HEK293 (cell line): ENCODE data around the gene ST7.

Source experiments
- CTCF ChIA-PET: fragments of 350-600 bp; formaldehyde crosslinking; extraction: SDS; loops from one replicate; lab custom pipeline; 2021; ENCODE audit warnings: antibody characterized with exemption; lab: Yijun Ruan, JAX
- POLR2A ChIA-PET: fragments of 300-600 bp; formaldehyde crosslinking; extraction: SDS; loops from one replicate; lab custom pipeline; 2020; ENCODE audit warnings: antibody characterized with exemption, inconsistent platforms; lab: Yijun Ruan, JAX
- H3K27ac ChIP-seq: fragments of 200-500 bp; sonication (Bioruptor generic); 2 replicates; pipeline ENCODE4 v1.5.1; 2014; ENCODE audit warnings: low read depth, low read length, control low read depth, inconsistent platforms; ENCODE audit errors: extremely low read depth
- H3K36me3 ChIP-seq, 2 experiments: fragments of 200-500 bp in 1 of 2; sonication (Bioruptor generic) in 1 of 2; 1 replicate in 1 of 2; 2 replicates in 1 of 2; pipeline ENCODE4 v1.5.1; 2014 to 2017; ENCODE audit warnings: inconsistent platforms in 2 of 2, low read length in 2 of 2; ENCODE audit not compliant: control insufficient read depth in 2 of 2, insufficient read depth in 1 of 2
- H3K4me1 ChIP-seq: fragments of 200-500 bp; sonication (Bioruptor generic); 2 replicates; pipeline ENCODE4 v1.5.1; 2014; ENCODE audit warnings: mild to moderate bottlenecking, low read length, inconsistent platforms; ENCODE audit not compliant: control insufficient read depth, insufficient read depth
- H3K4me3 ChIP-seq: 2 replicates; pipeline ENCODE4 v1.5.1; 2011; ENCODE audit warnings: low read depth, mild to moderate bottlenecking, control low read depth, low read length, moderate library complexity
- H3K9me3 ChIP-seq: fragments of 200-500 bp; sonication (Bioruptor generic); 2 replicates; pipeline ENCODE4 v1.5.1; 2014; ENCODE audit warnings: low read depth, low read length, inconsistent platforms; ENCODE audit not compliant: control insufficient read depth, insufficient read depth
- EGR2 ChIP-seq: fragments of 450-650 bp; formaldehyde crosslinking; IDR thresholded peaks from 2 replicates; pipeline ENCODE4 v1.5.1; 2016; ENCODE audit warnings: low read depth, missing biosample characterization, missing genetic modification characterization
- GLIS2 ChIP-seq: fragments of 450-650 bp; formaldehyde crosslinking; IDR thresholded peaks from 2 replicates; pipeline ENCODE4 v1.5.1; 2016; ENCODE audit warnings: missing biosample characterization, missing genetic modification characterization
- KLF10 ChIP-seq: fragments of 450-650 bp; IDR thresholded peaks from 2 replicates; pipeline ENCODE4 v1.5.1; 2018; ENCODE audit warnings: missing biosample characterization, mild to moderate bottlenecking, missing genetic modification characterization
- KLF7 ChIP-seq: fragments of 450-650 bp; formaldehyde crosslinking; IDR thresholded peaks from 2 replicates; pipeline ENCODE4 v1.5.1; 2016; ENCODE audit warnings: missing biosample characterization, missing genetic modification characterization, borderline replicate concordance
- MEIS1 ChIP-seq: sonication (generic); formaldehyde crosslinking; IDR thresholded peaks from 2 replicates; pipeline ENCODE4 v1.8.1; 2022; ENCODE audit warnings: missing genetic modification reagents, mild to moderate bottlenecking, borderline replicate concordance
- SCRT1 ChIP-seq: fragments of 450-650 bp; formaldehyde crosslinking; IDR thresholded peaks from 2 replicates; pipeline ENCODE4 v1.5.1; 2016; ENCODE audit warnings: missing biosample characterization, missing genetic modification characterization, borderline replicate concordance
- SP7 ChIP-seq: fragments of 450-650 bp; formaldehyde crosslinking; IDR thresholded peaks from 2 replicates; pipeline ENCODE4 v1.5.1; 2016; ENCODE audit warnings: missing biosample characterization, missing genetic modification characterization
- TRIM28 ChIP-seq: IDR thresholded peaks from 2 replicates; pipeline ENCODE4 v1.6.1; 2011; ENCODE audit warnings: low read length, control low read depth, borderline replicate concordance
- YY2 ChIP-seq: fragments of 450-650 bp; formaldehyde crosslinking; IDR thresholded peaks from 2 replicates; pipeline ENCODE4 v1.5.1; 2016; ENCODE audit warnings: missing biosample characterization, missing genetic modification characterization
- ZBTB20 ChIP-seq: fragments of 450-650 bp; formaldehyde crosslinking; IDR thresholded peaks from 2 replicates; pipeline ENCODE4 v1.5.1; 2016; ENCODE audit warnings: missing biosample characterization, missing genetic modification characterization
- ZBTB21 ChIP-seq: fragments of 450-650 bp; formaldehyde crosslinking; IDR thresholded peaks from 2 replicates; pipeline ENCODE4 v1.5.1; 2017; ENCODE audit warnings: missing biosample characterization, missing genetic modification characterization
- ZNF121 ChIP-seq: fragments of 450-650 bp; formaldehyde crosslinking; IDR thresholded peaks from 2 replicates; pipeline ENCODE4 v1.5.1; 2016; ENCODE audit warnings: missing biosample characterization, missing genetic modification characterization
- ZNF155 ChIP-seq: fragments of 450-650 bp; formaldehyde crosslinking; IDR thresholded peaks from 2 replicates; pipeline ENCODE4 v1.5.1; 2016; ENCODE audit warnings: missing biosample characterization, missing genetic modification characterization
- ZNF157 ChIP-seq: fragments of 450-650 bp; formaldehyde crosslinking; IDR thresholded peaks from 2 replicates; pipeline ENCODE4 v1.5.1; 2016; ENCODE audit warnings: missing biosample characterization, missing genetic modification characterization
- ZNF2 ChIP-seq: fragments of 450-650 bp; formaldehyde crosslinking; IDR thresholded peaks from 2 replicates; pipeline ENCODE4 v1.5.1; 2016; ENCODE audit warnings: missing biosample characterization, missing genetic modification characterization
- ZNF239 ChIP-seq: fragments of 450-650 bp; formaldehyde crosslinking; IDR thresholded peaks from 2 replicates; pipeline ENCODE4 v1.5.1; 2016; ENCODE audit warnings: missing biosample characterization, missing genetic modification characterization
- ZNF302 ChIP-seq: fragments of 450-650 bp; formaldehyde crosslinking; IDR thresholded peaks from 2 replicates; pipeline ENCODE4 v1.5.1; 2016; ENCODE audit warnings: missing biosample characterization, missing genetic modification characterization, low read depth
- ZNF335 ChIP-seq: fragments of 450-650 bp; formaldehyde crosslinking; conservative IDR thresholded peaks from 2 replicates; pipeline ENCODE4 v1.5.1; 2016; ENCODE audit warnings: missing biosample characterization, missing genetic modification characterization
- ZNF354C ChIP-seq: fragments of 450-650 bp; formaldehyde crosslinking; IDR thresholded peaks from 2 replicates; pipeline ENCODE4 v1.5.1; 2016; ENCODE audit warnings: missing biosample characterization, missing genetic modification characterization, low read depth, borderline replicate concordance
- ZNF629 ChIP-seq: fragments of 450-650 bp; formaldehyde crosslinking; IDR thresholded peaks from 2 replicates; pipeline ENCODE4 v1.5.1; 2017; ENCODE audit warnings: missing biosample characterization, missing genetic modification characterization
- ZNF701 ChIP-seq: fragments of 450-650 bp; formaldehyde crosslinking; IDR thresholded peaks from 2 replicates; pipeline ENCODE4 v1.5.1; 2016; ENCODE audit warnings: missing biosample characterization, missing genetic modification characterization
- ZNF76 ChIP-seq: fragments of 450-650 bp; formaldehyde crosslinking; IDR thresholded peaks from 2 replicates; pipeline ENCODE4; 2016; ENCODE audit warnings: low read depth, missing biosample characterization, missing genetic modification characterization, borderline replicate concordance
- ZSCAN23 ChIP-seq: fragments of 450-650 bp; formaldehyde crosslinking; IDR thresholded peaks from 2 replicates; pipeline ENCODE4 v1.5.1; 2016; ENCODE audit warnings: missing biosample characterization, missing genetic modification characterization
- TF ChIP-seq, protein P1 (sequence below): fragments of 450-650 bp; formaldehyde crosslinking; IDR thresholded peaks from 2 replicates; pipeline ENCODE4 v1.5.1; 2017; ENCODE audit warnings: missing biosample characterization, mild to moderate bottlenecking, missing genetic modification characterization, moderate library complexity
- TF ChIP-seq, protein P2 (sequence below): fragments of 450-650 bp; formaldehyde crosslinking; IDR thresholded peaks from 2 replicates; pipeline ENCODE4 v1.5.1; 2016; ENCODE audit warnings: missing biosample characterization, missing genetic modification characterization
- TF ChIP-seq, protein P3 (sequence below): fragments of 450-650 bp; formaldehyde crosslinking; IDR thresholded peaks from 2 replicates; pipeline ENCODE4 v1.5.1; 2016; ENCODE audit warnings: missing biosample characterization, missing genetic modification characterization
- TF ChIP-seq, protein P4 (sequence below): fragments of 450-650 bp; formaldehyde crosslinking; IDR thresholded peaks from 2 replicates; pipeline ENCODE4 v1.5.1; 2016; ENCODE audit warnings: missing biosample characterization, missing genetic modification characterization

Gene ST7

GRCh38 chr7:117014673-117015133 lies 61.4 kb downstream of the ST7 start (continued):
- TF ChIP-seq GLIS2: no peak
- TF ChIP-seq ZNF155 (tag by site-specific recombination): no peak
- TF ChIP-seq, protein P1, sequence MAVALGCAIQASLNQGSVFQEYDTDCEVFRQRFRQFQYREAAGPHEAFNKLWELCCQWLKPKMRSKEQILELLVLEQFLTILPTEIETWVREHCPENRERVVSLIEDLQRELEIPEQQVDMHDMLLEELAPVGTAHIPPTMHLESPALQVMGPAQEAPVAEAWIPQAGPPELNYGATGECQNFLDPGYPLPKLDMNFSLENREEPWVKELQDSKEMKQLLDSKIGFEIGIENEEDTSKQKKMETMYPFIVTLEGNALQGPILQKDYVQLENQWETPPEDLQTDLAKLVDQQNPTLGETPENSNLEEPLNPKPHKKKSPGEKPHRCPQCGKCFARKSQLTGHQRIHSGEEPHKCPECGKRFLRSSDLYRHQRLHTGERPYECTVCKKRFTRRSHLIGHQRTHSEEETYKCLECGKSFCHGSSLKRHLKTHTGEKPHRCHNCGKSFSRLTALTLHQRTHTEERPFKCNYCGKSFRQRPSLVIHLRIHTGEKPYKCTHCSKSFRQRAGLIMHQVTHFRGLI (tag by site-specific recombination): peak; percentile 89
- TF ChIP-seq ZSCAN23 (tag by site-specific recombination): no peak
- no peak for TF ChIP-seq ZBTB20 (tag by site-specific recombination)
- no peak for TF ChIP-seq ZNF302 (tag by site-specific recombination)
- TF ChIP-seq ZNF629 (tag by site-specific recombination): no peak

GRCh38 chr7:117015258-117016184 lies 62.2 kb downstream of the ST7 start:
- no peaks in the 10 kb centered on the region for H3K9me3 ChIP-seq
- POLR2A ChIA-PET: no interaction called here
- TF ChIP-seq EGR2 (tag by site-specific recombination): peak; percentile 77
- TF ChIP-seq, protein P2, sequence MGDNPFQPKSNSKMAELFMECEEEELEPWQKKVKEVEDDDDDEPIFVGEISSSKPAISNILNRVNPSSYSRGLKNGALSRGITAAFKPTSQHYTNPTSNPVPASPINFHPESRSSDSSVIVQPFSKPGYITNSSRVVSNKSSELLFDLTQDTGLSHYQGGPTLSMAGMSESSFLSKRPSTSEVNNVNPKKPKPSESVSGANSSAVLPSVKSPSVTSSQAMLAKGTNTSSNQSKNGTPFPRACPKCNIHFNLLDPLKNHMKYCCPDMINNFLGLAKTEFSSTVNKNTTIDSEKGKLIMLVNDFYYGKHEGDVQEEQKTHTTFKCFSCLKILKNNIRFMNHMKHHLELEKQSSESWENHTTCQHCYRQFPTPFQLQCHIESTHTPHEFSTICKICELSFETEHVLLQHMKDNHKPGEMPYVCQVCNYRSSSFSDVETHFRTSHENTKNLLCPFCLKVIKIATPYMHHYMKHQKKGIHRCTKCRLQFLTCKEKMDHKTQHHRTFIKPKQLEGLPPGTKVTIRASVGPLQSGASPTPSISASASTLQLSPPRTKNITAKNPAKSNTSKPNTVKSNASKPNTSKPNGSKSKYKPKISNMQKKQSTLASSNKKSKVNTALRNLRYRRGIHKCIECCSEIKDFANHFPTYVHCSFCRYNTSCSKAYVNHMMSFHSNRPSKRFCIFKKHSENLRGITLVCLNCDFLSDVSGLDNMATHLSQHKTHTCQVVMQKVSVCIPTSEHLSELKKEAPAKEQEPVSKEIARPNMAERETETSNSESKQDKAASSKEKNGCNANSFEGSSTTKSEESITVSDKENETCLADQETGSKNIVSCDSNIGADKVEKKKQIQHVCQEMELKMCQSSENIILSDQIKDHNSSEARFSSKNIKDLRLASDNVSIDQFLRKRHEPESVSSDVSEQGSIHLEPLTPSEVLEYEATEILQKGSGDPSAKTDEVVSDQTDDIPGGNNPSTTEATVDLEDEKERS (tag by site-specific recombination): no peak
- TF ChIP-seq TRIM28: no peak
- TF ChIP-seq, protein P3, sequence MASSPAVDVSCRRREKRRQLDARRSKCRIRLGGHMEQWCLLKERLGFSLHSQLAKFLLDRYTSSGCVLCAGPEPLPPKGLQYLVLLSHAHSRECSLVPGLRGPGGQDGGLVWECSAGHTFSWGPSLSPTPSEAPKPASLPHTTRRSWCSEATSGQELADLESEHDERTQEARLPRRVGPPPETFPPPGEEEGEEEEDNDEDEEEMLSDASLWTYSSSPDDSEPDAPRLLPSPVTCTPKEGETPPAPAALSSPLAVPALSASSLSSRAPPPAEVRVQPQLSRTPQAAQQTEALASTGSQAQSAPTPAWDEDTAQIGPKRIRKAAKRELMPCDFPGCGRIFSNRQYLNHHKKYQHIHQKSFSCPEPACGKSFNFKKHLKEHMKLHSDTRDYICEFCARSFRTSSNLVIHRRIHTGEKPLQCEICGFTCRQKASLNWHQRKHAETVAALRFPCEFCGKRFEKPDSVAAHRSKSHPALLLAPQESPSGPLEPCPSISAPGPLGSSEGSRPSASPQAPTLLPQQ (tag by site-specific recombination): no peak
- no peak for TF ChIP-seq GLIS2
- no peak for TF ChIP-seq ZNF121 (tag by site-specific recombination)
- TF ChIP-seq SCRT1: no peak
- TF ChIP-seq KLF7 (tag by site-specific recombination): no peak
- TF ChIP-seq ZNF629 (tag by site-specific recombination): no peak
- no peak for TF ChIP-seq YY2 (tag by site-specific recombination)
- TF ChIP-seq ZNF76 (tag by site-specific recombination): no peak
- TF ChIP-seq ZNF354C: no peak
- no peak for TF ChIP-seq ZBTB21 (tag by site-specific recombination)
- TF ChIP-seq ZNF239 (tag by site-specific recombination): no peak
- no peak for TF ChIP-seq ZNF157 (tag by site-specific recombination)
- TF ChIP-seq, protein P4, sequence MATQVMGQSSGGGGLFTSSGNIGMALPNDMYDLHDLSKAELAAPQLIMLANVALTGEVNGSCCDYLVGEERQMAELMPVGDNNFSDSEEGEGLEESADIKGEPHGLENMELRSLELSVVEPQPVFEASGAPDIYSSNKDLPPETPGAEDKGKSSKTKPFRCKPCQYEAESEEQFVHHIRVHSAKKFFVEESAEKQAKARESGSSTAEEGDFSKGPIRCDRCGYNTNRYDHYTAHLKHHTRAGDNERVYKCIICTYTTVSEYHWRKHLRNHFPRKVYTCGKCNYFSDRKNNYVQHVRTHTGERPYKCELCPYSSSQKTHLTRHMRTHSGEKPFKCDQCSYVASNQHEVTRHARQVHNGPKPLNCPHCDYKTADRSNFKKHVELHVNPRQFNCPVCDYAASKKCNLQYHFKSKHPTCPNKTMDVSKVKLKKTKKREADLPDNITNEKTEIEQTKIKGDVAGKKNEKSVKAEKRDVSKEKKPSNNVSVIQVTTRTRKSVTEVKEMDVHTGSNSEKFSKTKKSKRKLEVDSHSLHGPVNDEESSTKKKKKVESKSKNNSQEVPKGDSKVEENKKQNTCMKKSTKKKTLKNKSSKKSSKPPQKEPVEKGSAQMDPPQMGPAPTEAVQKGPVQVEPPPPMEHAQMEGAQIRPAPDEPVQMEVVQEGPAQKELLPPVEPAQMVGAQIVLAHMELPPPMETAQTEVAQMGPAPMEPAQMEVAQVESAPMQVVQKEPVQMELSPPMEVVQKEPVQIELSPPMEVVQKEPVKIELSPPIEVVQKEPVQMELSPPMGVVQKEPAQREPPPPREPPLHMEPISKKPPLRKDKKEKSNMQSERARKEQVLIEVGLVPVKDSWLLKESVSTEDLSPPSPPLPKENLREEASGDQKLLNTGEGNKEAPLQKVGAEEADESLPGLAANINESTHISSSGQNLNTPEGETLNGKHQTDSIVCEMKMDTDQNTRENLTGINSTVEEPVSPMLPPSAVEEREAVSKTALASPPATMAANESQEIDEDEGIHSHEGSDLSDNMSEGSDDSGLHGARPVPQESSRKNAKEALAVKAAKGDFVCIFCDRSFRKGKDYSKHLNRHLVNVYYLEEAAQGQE (tag by site-specific recombination): no peak
- TF ChIP-seq MEIS1 (CRISPR knock-in tag): no peak
- TF ChIP-seq ZNF2: no peak
- no peak for TF ChIP-seq ZNF701
- TF ChIP-seq ZSCAN23 (tag by site-specific recombination): no peak
- no peak for TF ChIP-seq ZNF335 (tag by site-specific recombination)
- peak; percentile 83 for TF ChIP-seq SP7 (tag by site-specific recombination)
- 0 out of 2 replicates have a peak, but pooled peaks have one; percentile 20 for TF ChIP-seq KLF10 (tag by site-specific recombination)

More at GRCh38 chr7:117015258-117016184, 62.2 kb downstream of the ST7 start:
- no peaks in the 10 kb centered on the region for H3K36me3 ChIP-seq
- CTCF ChIA-PET: no interaction called here
- no peak overlapping the region for H3K27ac ChIP-seq
- peaks cover 20% of the 10 kb centered on the region; the same call in 1 of the 2 replicates for H3K4me1 ChIP-seq
- no peak overlapping the region for H3K4me3 ChIP-seq
